Occipital lobe (tissue), 2 donors: ENCODE results near the gene RASGRP4. TPM values are rescaled to one million over a fixed set of nuclear protein-coding genes. Genes with fewer than 3 reads are reported as not detected.

ENCODE experiments used
- DNase-seq: peaks from one replicate; lab custom pipeline; 2025; lab: John Stamatoyannopoulos, UW
- total RNA-seq: library from RNA; depleted of rRNA; stranded (reverse); fragments of >200 nt; gene quantifications from one replicate; pipeline ENCODE4 v1.2.3, GENCODE V29; 2014

RASGRP4 gene
- total RNA-seq, 1 donor from 2014 or later, result 0.16 TPM

DNA sequence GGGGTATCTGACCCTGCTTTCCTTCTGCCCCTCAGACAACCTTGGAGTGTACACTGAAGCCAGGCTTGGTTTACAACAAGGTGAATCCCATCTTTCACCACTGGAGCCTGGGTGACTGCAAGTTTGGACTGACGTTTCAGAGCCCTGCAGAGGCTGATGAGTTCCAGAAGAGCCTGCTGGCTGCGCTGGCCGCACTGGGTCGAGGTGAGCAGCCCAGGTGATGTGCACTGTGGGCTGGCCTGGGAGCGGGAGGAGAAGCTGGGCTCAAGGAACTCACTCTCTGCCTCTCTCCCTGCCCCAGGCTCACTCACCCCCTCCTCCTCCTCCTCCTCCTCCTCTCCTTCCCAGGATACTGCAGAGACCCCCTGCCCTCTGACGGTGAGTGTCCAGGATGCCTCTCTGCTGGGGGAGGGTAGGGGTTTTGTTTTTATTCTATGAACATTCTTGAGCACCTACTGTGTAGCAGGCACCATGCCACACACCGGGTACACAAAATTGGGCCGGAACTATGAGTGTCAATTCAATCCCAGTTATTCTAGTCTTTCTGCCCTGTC lies 34.0 kb downstream of the RASGRP4 start:
- no peak for DNase-seq

- no peak for DNase-seq
These were observed 35.8 kb downstream of the RASGRP4 start for GRCh38 chr19:38389957-38390924.

- DNase-seq, result peak; percentile 30
These were observed 36.7 kb downstream of the RASGRP4 start for GRCh38 chr19:38389101-38389925.

DNA sequence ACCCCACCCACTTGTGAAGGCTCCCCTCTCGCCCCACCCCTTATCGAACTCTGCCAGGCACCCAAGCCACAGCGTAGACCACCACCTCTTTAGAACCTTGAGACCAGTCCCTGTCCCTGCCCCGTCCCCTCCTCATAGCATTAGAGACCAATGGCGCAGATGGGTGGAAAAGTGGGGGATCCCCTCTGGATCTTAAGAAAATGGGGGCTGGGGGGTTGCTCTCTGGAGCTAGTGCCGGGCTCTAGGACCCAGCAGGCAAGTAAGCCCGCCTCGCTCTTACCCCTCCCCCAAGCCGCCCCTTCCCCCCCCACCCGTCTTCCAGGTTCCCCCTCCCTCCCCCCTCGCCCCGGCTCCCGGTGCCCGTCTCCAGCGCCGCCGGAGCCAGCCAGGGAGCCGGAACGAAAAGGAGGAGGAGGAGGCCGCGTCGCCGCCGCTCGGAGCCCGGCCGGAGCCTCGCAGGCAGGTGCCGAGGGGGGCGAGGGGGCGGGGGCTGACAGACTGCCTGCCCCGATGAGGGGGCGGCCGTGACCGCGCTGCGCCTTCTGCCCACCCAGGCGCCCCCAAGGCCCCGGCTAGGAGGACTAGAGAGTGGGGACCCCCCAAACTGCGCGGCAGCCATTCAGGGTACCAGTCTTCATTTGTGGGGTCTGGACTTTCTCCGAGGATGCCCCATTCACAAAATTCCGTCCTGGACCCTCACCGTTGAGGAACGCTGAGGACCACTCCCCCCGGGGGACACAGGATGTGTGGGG lies 37.5 kb downstream of the RASGRP4 start, which contains the start of gene SPRED3:
SPRED3 (plus strand) TSS at position 349 of the 752 bp plus-strand sequence. CDS start 1,606 bp downstream, outside the sequence.
- no peak for DNase-seq

DNA sequence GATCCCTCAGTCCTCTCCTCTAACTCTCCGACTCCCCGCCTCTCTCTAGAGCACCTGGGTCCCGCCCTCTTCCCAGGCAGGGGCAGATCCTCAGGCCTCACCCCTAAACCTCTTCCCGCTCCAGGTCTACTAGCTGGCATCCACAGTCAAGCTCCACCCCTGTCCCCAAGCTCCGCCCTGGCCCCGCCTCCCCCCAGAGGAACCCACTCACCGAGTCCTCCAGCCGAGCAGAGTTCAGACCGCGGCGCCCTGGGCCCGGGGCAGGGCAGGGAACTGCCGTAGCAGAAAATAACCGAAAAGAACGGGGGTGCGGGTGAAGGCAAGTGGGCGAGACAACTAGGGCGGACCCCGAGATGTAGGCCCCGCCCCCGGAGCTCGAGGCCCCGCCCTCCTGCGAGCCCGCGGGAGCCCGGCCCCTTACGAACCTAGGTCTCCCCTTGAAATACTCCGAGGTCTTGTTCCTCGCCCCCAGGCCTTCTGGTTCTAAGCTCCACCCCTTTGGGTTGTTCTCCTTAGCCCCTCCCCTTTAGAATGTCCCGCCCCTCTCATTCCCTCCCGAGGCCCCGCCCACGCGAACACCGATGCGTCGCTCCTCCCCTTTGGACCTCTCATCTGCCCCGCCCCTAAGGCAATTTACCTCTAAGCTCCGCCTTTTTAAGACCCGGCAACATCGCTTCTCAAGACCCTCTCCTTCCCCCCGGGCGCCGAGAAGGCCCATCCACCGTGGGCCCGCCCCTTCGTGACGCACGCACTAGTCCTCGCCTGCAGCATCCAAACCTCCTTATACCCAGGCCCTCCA lies 38.3 kb downstream of the RASGRP4 start, which contains the start of gene GGN:
GGN (minus strand) TSS at position 485 of the 799 bp plus-strand sequence. CDS start 773 bp downstream, outside the sequence.
- DNase-seq, result peak; percentile 69

- no peak for DNase-seq
These were observed 39.0 kb downstream of the RASGRP4 start for GRCh38 chr19:38386971-38387549.

DNA sequence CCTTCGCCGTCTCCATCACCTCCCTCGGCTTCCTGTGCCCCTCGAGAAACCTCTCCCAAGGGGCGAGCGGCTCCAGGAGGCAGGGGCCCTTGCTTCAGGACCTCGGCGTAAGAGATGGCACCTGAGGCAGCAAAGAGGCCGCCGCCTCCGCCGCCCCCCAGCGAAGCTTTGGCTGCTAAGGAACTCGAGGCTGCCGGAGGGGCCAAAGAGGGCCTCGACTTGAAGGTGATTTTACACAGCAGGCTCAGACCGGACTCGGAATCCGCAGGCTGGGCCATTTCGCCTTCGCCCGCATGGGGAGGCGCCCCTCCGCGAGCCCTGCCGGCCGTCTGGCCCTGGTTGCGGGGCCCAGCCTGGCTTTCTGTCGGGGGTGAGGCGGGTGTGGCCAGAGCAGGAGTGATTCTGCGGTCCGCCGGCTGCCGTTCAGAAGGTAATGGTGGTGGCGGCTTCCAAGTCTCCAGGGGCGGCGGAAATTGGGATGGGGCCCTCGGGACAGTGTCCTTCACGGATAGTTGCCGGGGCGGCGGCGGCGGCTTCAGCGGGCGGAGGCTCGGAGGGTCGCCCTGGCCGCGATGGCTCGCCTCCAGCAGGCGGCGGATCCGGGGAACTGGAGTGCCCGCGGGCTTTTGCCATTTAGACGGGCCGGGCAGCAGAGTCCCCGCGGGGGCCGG lies 39.6 kb downstream of the RASGRP4 start:
- no peak for DNase-seq

DNA sequence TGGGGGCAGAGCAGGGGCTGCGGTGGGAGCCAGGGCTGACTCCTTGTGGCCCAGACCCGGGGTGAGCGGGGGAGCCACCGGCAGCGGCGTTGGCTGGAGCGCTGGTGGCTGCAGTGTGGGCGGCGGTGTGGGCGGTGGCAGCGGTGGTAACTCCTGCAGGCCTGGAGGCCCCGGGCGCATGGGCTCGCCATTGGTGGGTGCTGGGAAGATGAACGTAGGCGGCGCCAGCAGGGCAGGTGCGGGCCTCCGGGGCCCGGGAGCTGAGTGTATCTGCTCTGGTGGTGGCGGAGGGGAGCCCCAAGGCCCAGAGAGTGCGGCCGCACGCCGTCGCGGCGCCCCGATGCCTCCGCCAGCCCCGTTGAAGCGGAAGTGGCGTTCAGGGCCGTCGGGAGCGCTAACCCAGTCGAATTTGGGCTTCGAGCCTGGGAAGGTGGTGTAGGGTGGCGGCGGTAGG lies 40.2 kb downstream of the RASGRP4 start:
- no peak for DNase-seq

GRCh38 chr19:38385057-38385803 lies 40.8 kb downstream of the RASGRP4 start:
- DNase-seq, result no peak

DNA sequence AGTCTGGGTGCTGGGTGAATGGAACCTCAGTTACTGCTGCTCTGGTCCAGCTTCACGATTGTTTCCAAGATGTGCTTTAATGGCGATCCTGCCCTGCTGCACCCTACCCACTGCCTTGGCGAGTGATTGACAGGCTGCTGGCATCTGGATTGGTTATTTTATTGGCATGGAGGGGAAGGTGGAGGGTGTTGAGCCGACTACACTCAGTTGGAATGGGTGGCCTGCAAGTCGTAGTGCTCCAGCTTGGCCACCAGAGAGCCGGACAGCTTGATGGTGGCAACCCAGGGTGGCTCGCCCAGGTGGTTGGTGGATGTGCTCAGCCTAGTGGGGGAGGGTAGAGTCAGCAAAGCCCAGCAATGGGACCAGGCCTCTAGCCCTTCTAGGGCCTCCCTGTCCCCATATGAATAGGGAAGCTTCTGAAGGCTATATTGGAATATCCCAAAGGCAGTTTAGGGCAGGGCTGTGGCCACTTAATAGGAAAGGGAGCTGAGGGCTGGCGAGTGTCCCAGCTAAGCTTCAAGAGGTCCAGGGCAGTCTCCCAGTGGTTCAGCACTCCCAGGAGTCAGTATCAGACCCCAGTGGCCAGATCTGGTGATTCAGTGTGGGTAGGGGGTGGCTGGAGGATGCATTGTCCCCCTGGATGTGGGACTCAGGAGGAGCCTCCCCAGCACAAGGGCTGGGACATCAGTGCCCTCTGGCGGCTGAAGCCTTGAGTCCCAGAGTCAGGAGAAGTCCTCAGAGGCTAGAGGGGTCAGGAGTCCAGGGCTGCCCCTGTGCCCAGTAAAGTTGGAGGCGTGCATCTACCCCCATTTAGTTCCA lies 41.6 kb downstream of the RASGRP4 start:
- no peak for DNase-seq

GRCh38 chr19:38383743-38384142 lies 42.3 kb downstream of the RASGRP4 start:
- DNase-seq, result no peak

GRCh38 chr19:38383184-38383583 lies 42.8 kb downstream of the RASGRP4 start:
- no peak for DNase-seq

GRCh38 chr19:38381138-38381537 lies 44.9 kb downstream of the RASGRP4 start:
- no peak for DNase-seq

DNA sequence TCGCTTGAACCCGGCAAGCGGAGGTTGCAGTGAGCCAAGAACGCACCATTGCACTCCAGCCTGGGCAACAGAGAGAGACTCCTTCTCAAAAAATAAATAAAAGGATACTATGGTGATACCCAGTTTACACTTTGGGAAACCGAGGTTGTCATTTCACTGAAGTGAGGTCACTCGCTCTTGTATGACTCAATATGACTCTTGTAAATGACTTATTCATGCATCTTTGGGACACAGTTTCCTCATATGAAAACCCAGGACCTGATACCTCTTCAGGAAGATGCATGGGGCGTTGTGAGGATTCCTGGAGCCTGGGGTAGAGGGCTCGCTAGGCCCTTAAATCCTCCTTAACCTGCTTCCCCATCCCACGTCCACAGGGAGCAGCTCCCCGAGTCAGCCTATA lies 47.2 kb downstream of the RASGRP4 start:
- no peak for DNase-seq

GRCh38 chr19:38377052-38377451 lies 49.0 kb downstream of the RASGRP4 start:
- no peak for DNase-seq

- DNase-seq, result no peak
These were observed 49.4 kb downstream of the RASGRP4 start for GRCh38 chr19:38376576-38376975.

- no peak for DNase-seq
These were observed 50.3 kb downstream of the RASGRP4 start for GRCh38 chr19:38375748-38376147.
